Right lobe of liver (tissue), 6 donors: Measurements from ENCODE around the gene ATG9B. TPM values are rescaled to one million over a fixed set of nuclear protein-coding genes. Genes with fewer than 3 reads are reported as not detected.

ENCODE experiments used
- ATAC-seq, 4 donors: fragments of 200-7000 bp; cut with Tn5 transposase; one replicate each; pipeline ENCODE4 v1.9.1; 2020; ENCODE audit warnings: mild to moderate bottlenecking in 4 of 4, moderate library complexity in 4 of 4
- DNase-seq, 3 donors: peaks; one replicate each; pipeline ENCODE4 v3.0.0-alpha.2; 2020
- H3K27ac ChIP-seq, 3 donors: fragments of 200-600 bp; one replicate each; pipeline ENCODE4 v1.8.0; 2022
- H3K27me3 ChIP-seq, 2 donors: fragments of 200-600 bp; one replicate each; pipeline ENCODE4 v1.8.0; 2022
- H3K36me3 ChIP-seq, 4 donors: fragments of 200-600 bp; sonication (generic) in 1 of 4; one replicate each; pipeline versions ENCODE4 v1.5.1 to v1.8.0; 2017 to 2022; ENCODE audit warnings: control low read depth in 1 of 4
- H3K4me1 ChIP-seq, 4 donors: fragments of 200-600 bp; sonication (generic) in 1 of 4; one replicate each; pipeline versions ENCODE4 v1.5.1 to v1.8.0; 2017 to 2022; ENCODE audit warnings: control low read depth in 1 of 4
- H3K4me3 ChIP-seq, 3 donors: fragments of 200-600 bp; one replicate each; pipeline ENCODE4 v1.8.0; 2022
- H3K9me3 ChIP-seq, 4 donors: fragments of 200-600 bp; sonication (generic) in 1 of 4; one replicate each; pipeline versions ENCODE4 v1.5.1 to v1.8.0; 2017 to 2022; ENCODE audit warnings: control low read depth in 1 of 4
- POLR2A ChIP-seq: fragments of 450-650 bp; IDR thresholded peaks from one replicate; pipeline ENCODE4 v1.6.1; 2017; ENCODE audit warnings: antibody characterized with exemption, mild to moderate bottlenecking
- WGBS: methylation state at CpG from one replicate; pipeline ENCODE4 v1.1.6; 2018; ENCODE audit warnings: low coverage, low lambda C conversion rate; ENCODE audit not compliant: insufficient coverage; ENCODE audit errors: missing lambda C conversion rate; 5-methylcytosine and 5-hydroxymethylcytosine counted together
- intact Hi-C, 2 donors: fragments of 100-400 bp; cut with DNase I; formaldehyde crosslinking; loops; one replicate each; pipeline versions ENCODE4 v1.11.2 to v1.14.1; 2022
- total RNA-seq, 6 experiments: library from RNA; depleted of rRNA in 2 of 6; stranded (reverse); fragments of >200 nt in 2 of 6; fragmentation: NEBNext Ultra II Directional in 3 of 6; extraction: Animal tissue kit (Norgen Biotek cat#: 25700) in 3 of 6; gene quantifications; one replicate each; pipeline versions ENCODE4 v1.1.0 to v1.2.4, GENCODE V29; 2016 to 2023
- TF ChIP-seq, protein P1 (sequence below), 4 donors: fragments of 200-600 bp in 3 of 4; fragments of 450-650 bp in 1 of 4; IDR thresholded peaks; one replicate each; pipeline versions ENCODE4 v1.5.1 to v1.8.0; 2016 to 2022; ENCODE audit warnings: antibody characterized with exemption in 4 of 4, mild to moderate bottlenecking in 2 of 4
- donor health status: DM: no; HTN: yes; CAD: no.
- donor health status: DM: no; HTN: no; CAD: no.
- donor health status: DM: no; HTN: no; CAD: no.
- donor health status: DM: no; HTN: yes; CAD: no.
- donor health status: DM: no; HTN: yes; CAD: no.

The ATG9B gene
- total RNA-seq, 6 experiments from 2014 or later: 0.40 TPM; not detected in 5

DNA sequence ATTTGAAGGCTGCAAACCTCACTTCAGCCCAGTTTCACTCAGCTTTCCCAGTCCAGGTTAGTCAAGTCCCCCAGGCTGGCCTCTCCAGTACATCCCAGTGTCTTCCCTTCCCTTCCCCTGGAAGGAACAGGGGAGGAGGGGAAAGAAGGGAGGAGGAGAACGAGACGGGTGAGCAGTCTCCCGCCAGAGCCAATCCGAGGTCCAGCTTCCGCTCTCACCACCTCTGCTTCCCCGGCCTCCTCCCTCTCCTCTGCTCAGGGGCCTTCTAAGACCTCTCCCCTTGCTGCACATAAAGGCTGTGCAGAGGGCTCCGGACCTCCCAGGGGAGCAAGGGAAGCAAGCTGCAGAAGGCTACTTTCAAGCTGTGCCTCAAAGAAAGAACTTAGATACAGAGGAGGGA, 4.1 kb downstream of the ATG9B start:
- intact Hi-C loops: no loop called here
- ATAC-seq: no peak
- Histone ChIP-seq H3K36me3 (no peaks in the 10 kb centered on the region), H3K27me3 (peaks cover 0 to 8% of the 10 kb centered on the region in 2 donors), H3K4me1 (peaks cover 0 to 14% (median 2%) of the 10 kb centered on the region in 4 donors), H3K27ac (no peak overlapping the region), H3K9me3 (no peaks in the 10 kb centered on the region), H3K4me3 (no peak overlapping the region)
- WGBS: 45% methylated on average over 4 of the region's 7 CpGs
- TF ChIP-seq, protein P1, sequence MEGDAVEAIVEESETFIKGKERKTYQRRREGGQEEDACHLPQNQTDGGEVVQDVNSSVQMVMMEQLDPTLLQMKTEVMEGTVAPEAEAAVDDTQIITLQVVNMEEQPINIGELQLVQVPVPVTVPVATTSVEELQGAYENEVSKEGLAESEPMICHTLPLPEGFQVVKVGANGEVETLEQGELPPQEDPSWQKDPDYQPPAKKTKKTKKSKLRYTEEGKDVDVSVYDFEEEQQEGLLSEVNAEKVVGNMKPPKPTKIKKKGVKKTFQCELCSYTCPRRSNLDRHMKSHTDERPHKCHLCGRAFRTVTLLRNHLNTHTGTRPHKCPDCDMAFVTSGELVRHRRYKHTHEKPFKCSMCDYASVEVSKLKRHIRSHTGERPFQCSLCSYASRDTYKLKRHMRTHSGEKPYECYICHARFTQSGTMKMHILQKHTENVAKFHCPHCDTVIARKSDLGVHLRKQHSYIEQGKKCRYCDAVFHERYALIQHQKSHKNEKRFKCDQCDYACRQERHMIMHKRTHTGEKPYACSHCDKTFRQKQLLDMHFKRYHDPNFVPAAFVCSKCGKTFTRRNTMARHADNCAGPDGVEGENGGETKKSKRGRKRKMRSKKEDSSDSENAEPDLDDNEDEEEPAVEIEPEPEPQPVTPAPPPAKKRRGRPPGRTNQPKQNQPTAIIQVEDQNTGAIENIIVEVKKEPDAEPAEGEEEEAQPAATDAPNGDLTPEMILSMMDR (IDR thresholded peaks at IDR 0.05): no peak
- no peak for TF ChIP-seq POLR2A
- no peak for DNase-seq

DNA sequence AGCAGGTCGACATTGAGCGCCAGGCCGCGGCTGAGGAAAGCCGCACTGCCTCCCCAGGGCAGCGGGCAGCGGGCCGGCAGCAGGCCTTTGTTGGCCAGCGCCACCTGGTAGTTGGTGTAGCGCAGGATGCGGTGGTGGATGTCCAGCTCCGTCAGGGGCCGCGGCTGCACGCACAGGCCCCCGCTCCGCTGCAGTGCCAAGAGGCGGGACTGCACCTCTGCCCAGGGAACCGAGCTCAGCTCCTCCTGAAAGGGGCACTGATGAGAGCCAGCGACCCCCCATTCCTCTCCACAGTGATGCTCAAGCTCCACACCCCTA, 5.2 kb downstream of the ATG9B start:
- Histone ChIP-seq H3K9me3 (no peaks in the 10 kb centered on the region), H3K27ac (no peak overlapping the region), H3K4me3 (peak overlapping the region in 1 of 3 donors; percentile 13), H3K27me3 (peaks cover 0 to 10% of the 10 kb centered on the region in 2 donors), H3K4me1 (peaks cover 0 to 14% (median 2%) of the 10 kb centered on the region in 4 donors), H3K36me3 (no peaks in the 10 kb centered on the region)
- TF ChIP-seq POLR2A: no peak
- TF ChIP-seq, protein P1 (IDR thresholded peaks at IDR 0.05): no peak
- no peak for DNase-seq
- WGBS: no CpG with 5 or more reads among the region's 20 CpGs
- ATAC-seq: peak in 1 of 4 donors; percentile 25
- intact Hi-C loops: no loop called here

DNA sequence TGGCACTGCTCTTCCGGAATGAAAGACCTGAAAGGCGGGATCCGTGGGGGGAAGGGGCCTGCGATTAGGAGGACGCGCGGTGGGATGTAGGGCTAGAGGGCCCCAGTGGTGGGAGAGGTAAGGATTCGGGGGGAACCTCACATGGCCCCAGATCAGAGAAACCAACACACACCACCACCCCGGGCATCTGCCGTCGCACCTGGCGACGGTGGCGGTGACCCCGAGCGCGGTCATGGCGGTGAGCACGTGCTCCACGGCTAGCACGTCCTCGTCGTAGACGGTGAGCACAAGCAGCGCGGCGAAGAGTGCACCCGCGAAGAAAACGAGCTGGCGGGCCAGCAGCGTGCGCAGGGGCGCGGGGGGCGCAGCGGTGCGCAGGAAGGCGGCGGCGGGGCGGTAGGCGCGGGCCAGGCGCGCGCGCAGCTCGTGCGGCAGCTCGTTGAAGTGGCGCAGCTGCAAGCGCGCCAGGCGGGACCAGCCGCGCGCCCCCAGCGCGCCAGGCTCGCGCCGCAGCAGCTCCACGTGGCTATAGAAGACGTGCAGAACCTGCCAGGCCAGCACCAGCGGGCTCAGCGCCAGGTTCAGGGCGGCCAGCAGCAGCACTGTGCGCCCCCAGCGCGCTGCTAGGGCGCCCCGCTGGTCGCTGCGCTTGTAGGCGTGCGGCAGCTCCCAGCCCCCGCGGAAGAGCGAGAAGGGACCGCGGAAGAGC, 5.7 kb downstream of the ATG9B start:
- WGBS: no CpG with 5 or more reads among the region's 82 CpGs
- peaks cover 0 to 12% of the 10 kb centered on the region in 2 donors for H3K27me3 ChIP-seq
- intact Hi-C loops: no loop called here

DNA sequence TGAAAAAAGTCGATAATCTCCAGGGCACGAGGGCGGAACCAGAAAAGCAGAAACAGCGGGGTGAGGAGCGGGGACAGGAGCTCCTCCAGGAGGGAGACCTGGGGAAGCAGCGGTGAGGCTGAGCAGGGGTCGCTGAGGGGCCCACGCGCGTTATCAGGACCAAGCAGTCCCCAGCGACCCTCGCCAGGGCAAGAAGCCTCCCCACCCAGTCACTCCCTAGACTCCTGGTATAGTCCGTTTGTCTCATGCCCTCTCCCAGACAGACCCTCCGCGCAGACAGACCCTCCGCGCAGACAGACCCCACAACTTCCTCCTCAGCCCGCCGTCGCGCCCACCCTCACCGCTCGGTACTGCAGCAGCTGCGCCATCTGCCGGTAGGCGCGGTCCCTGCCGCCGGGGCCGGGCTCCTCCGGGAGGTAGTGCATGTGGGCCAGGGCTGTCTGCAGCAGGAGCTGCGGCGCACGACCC, 6.3 kb downstream of the ATG9B start:
- WGBS: 8% methylated on average over 15 of the region's 34 CpGs
- intact Hi-C loops: no loop called here
- Histone ChIP-seq H3K4me1 (peaks cover 0 to 20% (median 2%) of the 10 kb centered on the region in 4 donors), H3K27ac (no peak overlapping the region), H3K4me3 (no peak overlapping the region), H3K36me3 (no peaks in the 10 kb centered on the region), H3K9me3 (no peaks in the 10 kb centered on the region), H3K27me3 (peaks cover 0 to 12% of the 10 kb centered on the region in 2 donors)
- DNase-seq (peak; percentile 61 to 76 (median 73)), ATAC-seq (peak; percentile 73 to 80 (median 75))
- TF ChIP-seq POLR2A: no peak
- TF ChIP-seq, protein P1 (IDR thresholded peaks at IDR 0.05): peak; percentile 72 to 93 (median 87)

More for the DNA sequence above, 5.7 kb downstream of the ATG9B start:
- ATAC-seq (peak; percentile 8 to 24 (median 18)), DNase-seq (peak in 1 of 3 donors; percentile 44)
- Histone ChIP-seq H3K4me1 (peaks cover 0 to 19% (median 2%) of the 10 kb centered on the region in 4 donors), H3K27ac (no peak overlapping the region), H3K4me3 (peak overlapping the region in 1 of 3 donors; percentile 13), H3K36me3 (no peaks in the 10 kb centered on the region), H3K9me3 (no peaks in the 10 kb centered on the region)
- TF ChIP-seq, protein P1 (IDR thresholded peaks at IDR 0.05): no peak
- TF ChIP-seq POLR2A: no peak
